ENCODE results near the gene WNT9A.
"Not testable (repeated sequence)": the region's sequence is repeated elsewhere in the genome, so short reads cannot be mapped to it uniquely, and the experiment has no call there.

The WNT9A gene, protein sequence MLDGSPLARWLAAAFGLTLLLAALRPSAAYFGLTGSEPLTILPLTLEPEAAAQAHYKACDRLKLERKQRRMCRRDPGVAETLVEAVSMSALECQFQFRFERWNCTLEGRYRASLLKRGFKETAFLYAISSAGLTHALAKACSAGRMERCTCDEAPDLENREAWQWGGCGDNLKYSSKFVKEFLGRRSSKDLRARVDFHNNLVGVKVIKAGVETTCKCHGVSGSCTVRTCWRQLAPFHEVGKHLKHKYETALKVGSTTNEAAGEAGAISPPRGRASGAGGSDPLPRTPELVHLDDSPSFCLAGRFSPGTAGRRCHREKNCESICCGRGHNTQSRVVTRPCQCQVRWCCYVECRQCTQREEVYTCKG

GRCh38 chr1:227947676-227948492 is at the start of gene WNT9A:
TSS of gene WNT9A (minus strand) at chr1:227947932. CDS start at chr1:227947887, 45 bp downstream.
- DNase-seq: no peak

- no peak for DNase-seq
Observed at GRCh38 chr1:227996187-227996950, 48.6 kb upstream of the WNT9A start.

DNA sequence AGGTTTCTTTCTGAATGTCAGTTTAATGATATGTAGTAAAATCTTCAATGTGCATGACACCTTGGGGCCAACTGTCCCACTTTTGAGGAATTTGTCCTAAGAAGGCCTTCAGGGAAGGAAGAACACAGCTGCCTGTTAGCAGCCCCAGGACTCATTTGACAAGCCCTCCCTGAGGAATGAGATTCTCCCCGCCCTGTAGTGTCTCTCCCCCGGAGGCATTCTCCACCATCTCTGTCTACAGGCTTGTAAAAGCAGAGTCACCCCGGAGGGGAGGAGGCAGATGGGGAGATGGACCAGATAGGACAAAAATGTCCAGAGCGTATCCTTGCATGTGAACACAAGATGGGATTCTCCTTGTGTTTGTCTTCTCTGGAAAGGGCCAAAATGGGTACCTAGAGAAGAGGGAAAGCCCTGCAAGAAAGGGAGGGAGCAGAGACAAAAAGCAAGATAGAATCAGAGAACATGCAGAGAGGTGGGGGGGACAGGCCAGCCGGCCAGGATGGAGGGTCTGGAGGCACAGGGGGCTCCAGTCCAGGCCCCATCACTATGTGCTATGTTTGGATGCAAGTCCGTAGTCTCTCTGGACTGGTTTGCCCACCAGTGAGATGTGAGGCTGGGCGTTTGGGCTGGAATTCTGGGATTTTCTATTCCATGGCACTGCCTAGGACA is 47.0 kb upstream of the WNT9A start:
- DNase-seq: no peak

GRCh38 chr1:227987181-227987580 is 39.4 kb upstream of the WNT9A start:
- DNase-seq: no peak

DNA sequence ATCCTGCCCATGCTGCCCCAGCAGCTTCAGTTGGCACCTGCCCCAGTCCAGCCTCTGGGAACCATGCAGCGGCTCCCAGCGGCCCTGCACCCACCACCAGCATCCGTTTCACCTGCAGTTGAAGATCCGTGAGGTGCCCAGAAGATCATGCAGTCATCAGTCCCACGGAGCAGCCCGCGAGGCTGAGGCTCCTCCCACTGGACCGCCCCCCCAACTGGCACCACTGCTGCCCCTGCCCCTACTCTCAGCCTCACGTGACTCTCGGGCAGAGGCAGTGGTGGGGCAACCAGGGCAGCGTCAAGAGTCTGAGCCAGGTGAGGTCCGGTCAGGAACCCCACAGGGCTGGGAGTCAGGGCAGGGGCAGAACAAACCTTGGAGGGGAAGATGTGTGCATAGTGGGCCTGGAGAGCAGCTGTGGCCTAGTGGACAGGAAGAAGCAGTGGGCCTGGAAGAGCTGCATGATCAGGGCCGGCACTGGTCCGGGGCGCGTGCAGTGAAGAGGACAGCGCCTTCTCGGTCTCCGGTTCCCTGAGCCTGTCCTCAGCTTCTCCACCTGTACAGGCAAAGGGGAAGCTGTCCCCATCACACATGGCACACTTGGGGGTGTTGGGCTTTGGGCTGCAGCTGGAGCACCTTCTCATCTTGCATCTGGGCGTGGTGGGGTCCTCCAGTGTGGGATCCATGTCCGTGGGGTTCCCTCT is 28.0 kb upstream of the WNT9A start:
- not testable (repeated sequence) for DNase-seq

GRCh38 chr1:227973724-227974288 is 26.1 kb upstream of the WNT9A start:
- DNase-seq: not testable (repeated sequence)

GRCh38 chr1:227972843-227973374 is 25.2 kb upstream of the WNT9A start:
- not testable (repeated sequence) for DNase-seq

DNA sequence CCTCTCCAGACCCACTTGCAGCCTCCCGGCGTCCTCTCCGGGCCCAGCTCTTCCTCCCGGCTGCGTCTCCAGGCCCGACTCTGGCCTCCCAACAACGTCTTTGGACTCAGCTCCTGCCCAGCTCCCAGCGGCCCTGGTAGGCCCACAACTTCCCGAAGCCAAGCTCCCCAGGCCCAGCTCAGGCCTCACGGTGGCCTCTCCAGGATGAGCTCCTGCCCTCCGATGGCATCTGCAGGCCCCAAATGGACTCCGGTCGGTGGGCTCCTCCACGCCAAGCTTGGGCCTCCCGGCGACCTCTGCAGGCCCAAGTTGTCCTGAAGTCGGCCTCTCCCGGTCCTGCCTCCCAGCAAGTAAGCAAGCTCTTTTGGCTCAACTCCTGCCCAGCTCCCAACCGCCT is 24.5 kb upstream of the WNT9A start:
- DNase-seq: not testable (repeated sequence)

DNA sequence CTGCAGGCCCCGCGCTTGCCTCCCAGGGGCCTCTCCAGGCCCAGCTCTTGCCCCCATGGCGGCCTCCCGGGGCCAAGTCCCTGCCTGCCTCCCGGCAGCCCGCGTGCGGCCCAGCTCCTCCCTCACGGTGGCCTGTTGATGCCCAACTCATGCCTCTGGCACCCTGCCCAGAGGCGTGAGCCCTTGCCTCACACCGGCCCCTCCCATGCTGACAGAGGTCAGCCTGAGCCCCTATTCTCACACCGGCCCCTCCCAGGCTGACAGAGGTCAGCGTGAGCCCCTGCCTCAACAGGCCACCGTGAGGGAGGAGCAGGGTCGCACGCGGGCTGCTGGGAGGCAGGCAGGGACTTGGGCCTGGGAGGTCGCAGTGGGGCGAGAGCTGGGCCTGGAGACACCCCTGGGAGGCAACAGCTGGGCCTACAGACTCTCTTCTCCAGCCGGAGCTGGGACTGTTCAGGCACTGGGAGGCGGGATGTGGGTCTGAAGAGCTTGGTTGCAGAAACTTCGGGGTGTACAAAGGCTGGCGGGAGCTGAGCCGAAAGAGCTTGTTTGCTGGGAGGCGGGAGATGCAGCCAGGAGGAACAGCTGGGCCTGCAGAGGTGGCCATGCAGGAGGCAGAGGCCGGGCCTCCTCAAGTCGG is 24.0 kb upstream of the WNT9A start:
- DNase-seq: not testable (repeated sequence)

DNA sequence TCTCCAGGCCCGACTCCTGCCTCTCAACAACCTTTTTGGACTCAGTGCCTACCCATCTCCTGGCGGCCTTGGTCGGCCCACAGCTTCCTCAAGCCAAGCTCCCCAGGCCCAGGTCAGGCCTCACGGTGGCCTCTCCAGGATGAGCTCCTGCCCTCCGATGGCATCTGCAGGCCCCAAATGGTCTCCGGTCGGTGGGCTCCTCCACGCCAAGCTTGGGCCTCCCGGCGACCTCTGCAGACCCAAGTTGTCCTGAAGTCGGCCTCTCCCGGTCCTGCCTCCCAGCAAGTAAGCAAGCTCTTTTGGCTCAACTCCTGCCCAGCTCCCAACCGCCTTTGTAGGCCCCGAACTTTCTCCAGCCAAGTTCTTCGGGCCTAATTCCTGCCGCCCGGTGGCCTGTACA is 23.5 kb upstream of the WNT9A start:
- not testable (repeated sequence) for DNase-seq

DNA sequence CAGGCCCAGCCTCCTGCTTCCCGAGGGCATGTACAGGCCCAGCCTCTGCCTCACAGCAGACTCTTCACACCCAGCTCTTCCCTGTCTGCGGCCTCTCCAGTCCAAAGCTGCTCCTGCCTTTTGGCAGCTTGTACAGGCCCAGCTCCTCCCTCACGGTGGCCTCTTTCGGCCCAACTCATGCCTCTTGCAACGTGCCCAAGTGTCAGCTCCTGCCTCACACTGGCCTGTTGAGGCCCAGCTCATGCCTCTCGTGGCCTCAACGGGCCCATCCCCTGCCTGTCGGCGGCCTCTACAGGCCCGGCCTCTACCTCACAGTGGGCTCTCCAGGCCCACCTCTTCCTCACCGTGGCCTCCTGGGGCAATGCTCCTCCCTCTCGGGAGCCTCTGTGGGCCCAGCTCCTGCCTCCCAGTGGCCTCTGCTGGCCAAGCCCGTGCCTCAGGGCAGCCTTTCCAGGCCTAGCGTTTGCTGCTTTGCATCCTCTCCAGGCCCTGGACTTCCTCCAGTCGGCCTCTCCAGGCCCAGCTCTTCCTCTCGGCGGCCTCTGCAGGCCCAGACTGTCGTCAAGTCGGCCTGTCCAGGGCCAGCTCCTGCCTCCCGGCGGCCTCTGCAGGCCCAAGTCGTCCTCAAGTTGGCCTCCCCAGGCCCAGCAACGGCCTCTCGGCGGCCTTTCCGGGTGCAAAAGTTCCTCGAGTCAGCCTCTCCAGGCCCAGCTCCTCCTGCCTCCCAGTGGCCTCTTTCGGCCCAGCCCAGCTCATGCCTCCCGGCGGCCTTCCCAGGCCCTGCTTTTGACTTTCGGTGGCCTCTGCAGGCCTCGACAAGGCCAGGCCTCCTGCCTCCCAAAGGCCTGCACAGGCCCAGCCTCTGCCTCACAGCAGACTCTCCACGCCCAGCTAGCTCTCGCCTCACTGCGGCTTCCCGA is 22.6 kb upstream of the WNT9A start:
- DNase-seq: not testable (repeated sequence)

GRCh38 chr1:227967815-227968214 is 20.1 kb upstream of the WNT9A start:
- not testable (repeated sequence) for DNase-seq

DNA sequence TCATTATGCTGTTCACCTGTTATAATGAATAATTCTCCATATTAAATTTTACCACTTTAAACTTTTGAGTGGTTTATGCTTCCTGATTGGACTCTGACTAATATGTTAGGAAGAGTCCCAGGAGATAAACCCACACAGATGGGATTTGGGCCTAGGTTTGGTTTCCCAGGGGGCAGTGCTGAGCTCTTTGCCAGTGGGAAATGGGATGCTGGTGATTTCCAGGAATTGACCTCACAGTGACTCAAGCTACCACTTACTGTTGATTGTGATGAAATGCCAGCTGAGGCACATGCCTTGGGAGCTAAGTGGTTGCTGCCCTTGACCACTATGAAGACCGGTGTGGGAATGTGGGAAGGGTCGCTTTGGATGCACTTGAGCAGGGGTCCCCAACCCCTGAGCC is 19.0 kb upstream of the WNT9A start:
- not testable (repeated sequence) for DNase-seq

- no peak for DNase-seq
Observed at GRCh38 chr1:227961651-227962466, 14.1 kb upstream of the WNT9A start.

- DNase-seq: no peak
Observed at GRCh38 chr1:227959325-227959860, 11.7 kb upstream of the WNT9A start.

DNA sequence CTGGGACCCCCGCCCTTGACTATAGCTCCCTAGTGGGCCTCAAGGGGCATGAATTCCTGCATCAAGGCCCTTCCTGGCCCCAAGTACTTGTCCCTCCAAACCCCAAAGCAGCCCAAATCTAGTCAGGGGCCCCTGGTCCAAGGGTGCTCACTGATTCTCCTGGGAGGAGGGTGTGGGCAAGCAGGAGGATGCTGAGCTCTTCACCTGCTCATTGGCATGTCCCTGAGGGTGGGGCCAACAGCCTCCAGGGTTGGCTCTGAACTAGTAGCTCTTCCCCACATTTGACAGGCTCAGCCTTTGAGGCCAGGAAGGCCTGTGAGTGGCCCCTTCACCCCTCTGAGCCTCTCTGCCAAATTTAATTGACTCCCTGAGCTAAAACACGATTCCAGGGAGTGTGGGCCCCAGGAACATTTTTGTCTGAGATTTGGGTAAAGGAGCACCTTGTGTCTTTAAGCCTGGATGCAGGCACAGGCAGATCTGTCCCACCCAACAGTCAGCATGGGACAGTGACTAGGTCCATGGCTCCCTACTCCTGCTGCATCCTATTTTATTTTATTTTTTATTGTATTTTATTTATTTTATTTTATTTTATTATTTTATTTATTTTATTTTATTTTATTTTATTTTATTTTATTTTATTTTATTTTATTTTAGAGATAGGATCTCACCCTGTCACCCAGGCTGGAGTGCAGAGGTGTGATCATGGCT is 11.0 kb upstream of the WNT9A start:
- DNase-seq: no peak

DNA sequence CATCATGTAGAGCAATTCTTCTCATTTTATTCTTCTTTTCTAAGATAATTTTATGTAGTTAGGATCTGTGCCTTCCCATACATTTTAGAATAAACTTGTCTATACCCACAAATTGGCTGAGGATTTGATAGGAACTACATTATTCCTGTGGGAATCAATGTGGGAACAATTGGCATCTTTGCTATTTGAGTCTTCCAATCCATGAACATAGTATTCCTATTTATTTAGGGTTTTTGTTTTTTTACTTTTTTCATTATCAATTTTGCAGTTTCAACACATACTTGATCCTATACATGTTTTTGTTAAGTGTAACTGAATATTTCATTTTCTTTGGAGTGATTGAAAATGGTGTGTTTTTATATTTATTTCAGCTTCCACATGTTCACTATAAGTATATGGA is 8.1 kb upstream of the WNT9A start:
- DNase-seq: no peak

Data from activated CD4-positive, alpha-beta T cell treated with anti-CD3 and anti-CD28 coated beads, Interleukin-2, amount 50 U/mL, for 4 hours (primary cell).